DMS114 treated with DMSO at 0.1 percent for 48 hours (cell line): ENCODE measurements around the gene BABAM2.
A peak's percentile ranks its signal among the peaks of the same experiment; 100 is the strongest.
"Not testable (repeated sequence)": the region's sequence is repeated elsewhere in the genome, so short reads cannot be mapped to it uniquely, and the experiment has no call there.

Experiments
- DNase-seq: peaks from one replicate; lab custom pipeline; 2025; ENCODE audit not compliant: unreplicated experiment; lab: John Stamatoyannopoulos, UW

Gene BABAM2

DNA sequence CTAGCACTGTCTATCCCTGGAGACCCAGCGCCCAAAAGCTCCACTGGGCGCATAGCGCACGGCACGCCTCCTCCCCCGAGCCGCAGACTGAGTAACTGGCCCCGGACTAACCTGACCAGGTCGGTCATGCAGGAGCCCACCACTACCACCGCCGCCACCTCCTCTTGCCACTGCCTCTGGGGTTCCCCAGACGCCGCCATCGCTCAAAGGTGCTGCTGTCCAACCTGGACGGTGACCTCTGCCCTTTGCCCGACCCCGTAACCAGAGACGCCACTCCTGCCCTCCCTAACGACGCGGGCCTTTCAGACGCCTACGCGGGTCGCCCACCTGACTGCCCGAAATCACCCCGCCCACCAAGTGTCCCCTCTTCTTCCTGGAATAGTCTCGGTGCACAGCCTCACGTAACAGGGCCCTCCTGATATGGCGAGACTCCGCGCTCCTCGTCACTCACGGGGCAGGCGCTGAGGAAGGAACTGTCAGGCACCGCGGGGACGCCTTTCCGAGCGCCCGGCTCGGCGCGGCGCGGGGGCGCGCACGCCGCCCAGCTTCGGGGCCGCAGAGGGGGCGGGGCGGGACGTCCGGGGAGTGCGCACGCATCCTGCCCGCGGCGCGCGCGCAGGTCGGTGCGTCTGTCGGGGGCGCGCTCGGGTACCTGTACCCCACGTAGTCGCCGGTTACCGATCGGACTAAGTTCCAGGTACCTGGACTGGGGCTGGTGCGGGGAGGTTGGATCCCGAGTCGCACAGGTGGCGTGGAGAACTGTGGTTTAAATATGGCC is at the start of gene BABAM2, which contains the start of gene RBKS:
Gene BABAM2 (plus strand): TSS at position 584 of the 778 bp plus-strand sequence. CDS start 3,828 bp downstream, outside the sequence.
Gene RBKS (minus strand): TSS at position 242 of the 778 bp plus-strand sequence. CDS start 42 bp downstream, at position 200.
- DNase-seq, result peak; percentile 58

DNA sequence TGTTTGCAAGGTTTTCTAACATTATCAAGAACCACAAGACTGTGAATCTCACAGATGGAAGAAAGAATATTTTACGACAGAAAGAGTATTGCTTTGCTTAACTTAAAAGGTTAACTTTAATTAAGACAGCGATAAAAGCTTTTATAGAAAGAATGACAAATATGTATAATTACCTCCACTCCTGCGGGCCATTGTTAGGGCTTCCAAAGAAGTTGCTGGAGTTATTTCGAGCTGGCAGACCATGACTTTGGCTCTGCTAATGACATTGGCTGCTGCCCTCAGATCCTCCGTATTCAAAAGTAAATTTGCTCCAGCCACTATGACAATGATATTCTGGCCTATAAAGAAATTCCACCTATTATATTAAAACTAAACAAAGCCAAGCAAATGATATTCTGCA is 47.6 kb upstream of the BABAM2 start:
- no peak for DNase-seq

DNA sequence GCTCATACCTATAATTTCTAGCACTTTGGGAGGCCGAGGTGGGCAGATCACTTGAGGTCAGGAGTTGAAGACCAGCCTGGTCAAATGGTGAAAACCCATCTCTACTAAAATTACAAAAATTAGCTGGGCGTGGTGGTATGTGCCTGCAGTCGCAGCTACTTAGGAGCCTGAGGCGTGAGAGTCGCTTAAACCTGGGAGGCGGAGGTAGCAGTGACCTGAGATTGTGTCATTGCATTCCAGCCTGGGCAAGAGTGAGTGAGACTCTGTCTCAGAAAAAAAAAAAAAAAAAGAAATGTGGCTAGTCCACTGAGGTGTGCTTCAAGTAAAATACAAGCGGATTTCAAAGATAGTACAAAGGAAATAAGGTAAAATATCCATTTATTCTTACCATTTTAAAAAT is 46.5 kb upstream of the BABAM2 start:
- no peak for DNase-seq

DNA sequence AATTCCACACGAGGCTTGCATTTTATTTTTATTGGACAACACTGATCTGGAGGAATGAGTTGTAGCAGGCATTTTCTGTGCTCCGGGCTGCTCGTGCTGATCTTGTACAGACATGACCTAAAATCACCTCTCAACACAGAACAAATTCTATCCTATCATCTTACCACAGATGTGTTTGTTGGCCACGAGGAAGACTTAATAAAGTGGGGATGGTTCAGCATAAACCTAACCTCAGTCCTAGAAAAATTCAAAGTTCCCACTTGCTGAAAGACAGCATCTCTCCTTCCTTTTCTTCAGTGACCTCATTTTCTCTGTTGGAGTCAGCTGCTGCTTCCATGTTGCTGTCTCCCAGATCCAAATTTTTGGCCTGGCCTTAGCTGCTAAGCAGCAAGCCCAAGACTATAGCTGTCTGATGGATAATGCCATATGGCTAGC is 45.7 kb upstream of the BABAM2 start:
- no peak for DNase-seq

DNA sequence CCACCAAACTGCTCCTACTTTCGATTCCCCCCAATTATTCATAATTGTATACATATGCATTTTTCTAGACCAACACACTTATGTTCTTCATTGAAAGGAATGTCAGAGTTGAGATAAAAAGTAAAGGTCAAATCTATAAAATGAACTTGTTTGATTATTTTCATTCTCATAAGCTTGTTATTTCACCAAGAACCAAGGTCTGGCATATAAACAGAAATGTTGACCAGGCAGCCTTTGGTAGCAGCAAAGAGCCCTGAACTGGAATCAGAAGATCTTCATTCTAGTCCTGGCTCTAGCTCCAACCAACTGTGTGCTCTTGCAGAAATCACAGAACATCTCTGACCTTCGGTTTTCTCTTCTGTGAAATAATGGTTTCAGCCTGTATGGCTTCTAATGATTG is 43.2 kb upstream of the BABAM2 start:
- DNase-seq, result no peak

DNA sequence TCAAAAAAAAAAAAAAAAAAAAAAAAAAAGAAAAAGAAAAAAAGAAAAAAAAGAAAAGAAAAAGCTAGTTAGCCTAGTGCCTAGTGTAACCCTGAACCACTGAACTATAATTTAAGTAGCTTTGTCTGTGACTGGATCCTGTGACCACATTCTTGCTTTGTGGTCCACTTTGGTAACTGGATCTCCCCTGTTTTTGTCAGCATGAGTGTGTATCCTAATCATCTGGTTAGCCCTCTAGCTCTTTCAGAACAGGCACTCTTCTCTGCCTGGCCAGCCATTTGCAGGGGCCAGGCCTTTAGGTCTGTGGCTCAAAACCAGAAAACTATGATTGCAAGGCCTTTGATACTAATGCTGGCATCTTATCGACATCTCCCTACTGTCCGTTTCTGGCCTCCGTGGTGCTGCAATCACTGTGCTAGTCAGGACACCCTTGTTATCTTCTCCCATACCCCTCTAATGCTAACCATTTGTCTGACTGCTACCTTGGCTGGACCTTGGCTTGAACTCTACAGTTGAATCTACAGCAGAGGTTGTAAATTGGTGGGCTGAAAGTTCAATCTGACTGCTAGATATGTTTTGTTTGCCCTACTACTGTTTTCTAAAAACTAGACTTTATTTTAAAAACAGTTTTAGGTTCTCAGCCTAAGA is 40.8 kb upstream of the BABAM2 start:
- DNase-seq, result no peak

DNA sequence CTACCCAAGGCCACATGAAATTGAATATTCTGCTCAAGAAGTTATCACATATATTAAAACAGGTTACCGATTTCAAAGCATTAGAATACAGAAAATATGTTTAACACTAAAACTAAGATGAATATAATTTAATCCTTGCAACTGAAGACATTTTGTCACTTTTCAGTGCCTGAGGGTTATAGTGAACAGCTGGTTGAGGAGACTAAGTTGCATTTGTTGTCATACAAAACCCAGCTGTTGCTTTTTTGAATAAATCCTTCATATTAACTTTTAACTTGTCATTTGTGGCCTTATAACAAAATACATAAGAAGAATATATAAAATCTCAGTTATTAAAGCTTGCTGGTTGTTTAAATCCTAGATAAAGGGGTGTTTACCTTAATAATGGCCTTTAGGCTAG is 37.8 kb upstream of the BABAM2 start:
- no peak for DNase-seq

DNA sequence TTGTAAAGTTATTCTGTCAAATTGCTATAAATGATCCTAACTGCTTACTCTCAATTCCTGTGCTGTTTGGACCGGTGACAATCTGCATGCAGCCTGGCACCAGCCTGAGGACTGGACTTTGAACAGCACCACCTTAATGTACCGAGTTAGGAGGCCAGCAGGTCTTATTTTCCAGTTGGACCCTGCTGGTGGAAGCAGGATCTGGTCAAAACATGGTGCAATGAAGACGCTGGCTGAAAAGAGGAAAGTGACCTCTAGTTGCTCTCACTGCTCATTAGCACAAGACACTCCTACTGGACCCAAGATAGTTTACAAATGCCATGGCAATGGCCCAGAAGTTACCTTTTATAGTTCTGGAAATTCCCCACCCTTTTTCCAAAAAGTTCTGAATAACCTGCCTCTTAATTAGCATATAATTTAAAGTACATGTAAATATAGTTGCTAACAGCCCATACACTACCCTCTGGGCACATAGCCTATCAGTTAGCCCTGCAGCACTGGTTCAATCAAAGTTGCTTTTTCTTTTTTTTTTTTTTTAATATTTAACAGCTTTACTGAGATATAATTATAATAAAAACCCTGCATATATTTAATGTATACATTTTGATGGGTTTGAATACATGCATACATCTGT is 36.2 kb upstream of the BABAM2 start:
- no peak for DNase-seq

DNA sequence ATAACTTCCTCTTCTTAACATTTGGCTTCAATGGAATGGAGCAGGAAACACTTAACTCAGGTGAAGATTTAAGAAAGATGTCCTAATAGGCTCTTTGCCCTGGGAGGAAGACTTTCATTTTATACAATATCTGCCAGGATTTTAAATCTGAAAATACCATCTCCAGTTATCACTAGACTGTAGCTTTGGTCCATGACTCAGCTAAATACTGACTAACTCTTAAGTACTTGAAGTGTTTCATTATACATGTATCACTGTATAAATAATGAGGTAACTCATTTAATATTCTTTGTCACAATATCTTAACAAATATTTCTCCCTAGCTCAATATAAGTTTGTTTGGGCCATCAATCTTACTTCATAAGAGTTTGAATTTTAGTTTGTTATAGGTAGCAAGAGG is 35.1 kb upstream of the BABAM2 start:
- DNase-seq, result no peak

DNA sequence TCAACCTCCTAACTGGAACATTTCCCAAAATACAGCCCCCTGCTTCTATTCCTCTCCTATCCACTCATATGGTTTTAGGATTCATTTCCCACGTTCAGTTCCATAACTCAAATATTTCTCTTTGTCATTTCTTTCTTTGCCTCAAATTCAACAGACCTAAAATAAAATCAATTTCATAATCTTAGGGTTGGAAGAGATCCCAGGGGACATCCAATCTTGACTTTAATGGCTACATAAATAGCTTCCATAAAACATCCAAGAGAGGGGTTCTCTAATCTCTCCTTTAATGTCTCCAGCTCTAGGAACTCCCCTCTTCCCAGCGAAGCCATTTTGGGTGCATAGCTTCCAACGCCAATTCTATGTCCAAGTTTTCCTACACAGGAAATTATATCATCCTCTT is 34.1 kb upstream of the BABAM2 start:
- DNase-seq, result no peak

DNA sequence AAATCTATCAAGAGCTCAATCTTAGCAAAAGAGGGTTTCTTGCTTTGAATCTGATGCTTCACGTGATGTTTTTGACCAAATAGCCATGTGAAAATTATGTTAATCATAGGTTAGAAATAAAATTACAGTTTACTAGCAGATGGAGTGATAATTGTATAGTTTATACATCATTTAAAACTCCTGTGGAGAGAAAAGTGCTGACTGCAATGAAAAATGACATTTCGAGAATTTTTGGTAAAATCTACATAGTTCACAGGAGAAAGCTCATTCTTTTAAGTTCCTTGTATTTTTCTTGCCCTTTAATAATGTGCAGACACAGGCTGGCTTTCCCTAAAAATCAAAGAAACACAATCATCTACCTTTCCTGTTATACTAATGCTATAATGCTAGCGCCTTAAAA is 33.6 kb upstream of the BABAM2 start:
- DNase-seq, result no peak

DNA sequence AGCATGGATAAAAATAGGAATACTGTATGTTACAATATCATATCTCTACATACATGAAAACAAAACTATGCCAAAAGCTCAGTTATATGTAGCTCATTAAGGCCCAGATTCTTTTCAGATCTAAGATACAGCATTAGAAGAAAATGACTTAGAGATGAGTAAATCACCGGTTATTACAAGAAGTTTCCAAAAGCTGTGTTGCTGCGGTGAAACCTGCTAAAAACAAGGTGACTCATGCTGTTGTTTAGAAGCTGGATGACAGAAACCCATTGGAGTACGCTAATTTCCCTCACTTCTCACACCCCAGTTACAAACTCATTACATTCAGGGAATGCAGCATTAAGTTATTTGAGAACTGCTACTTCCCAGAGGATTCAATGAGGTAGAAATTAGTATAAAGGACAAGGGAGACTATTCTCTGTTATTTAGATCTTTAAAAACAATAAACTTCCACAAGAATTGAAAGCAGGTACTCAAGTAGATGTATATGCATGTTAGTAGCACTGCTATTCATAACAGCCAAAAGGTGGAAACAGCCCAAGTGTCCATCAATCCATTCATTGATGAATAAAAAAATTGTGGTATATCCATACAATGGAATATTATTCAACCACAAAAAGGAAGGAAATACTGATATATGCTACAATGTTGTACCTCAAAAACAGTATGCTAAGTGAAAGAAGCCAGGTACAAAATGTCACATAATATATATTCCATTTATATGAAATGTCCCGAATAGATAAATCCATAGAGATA is 32.9 kb upstream of the BABAM2 start:
- no peak for DNase-seq

DNA sequence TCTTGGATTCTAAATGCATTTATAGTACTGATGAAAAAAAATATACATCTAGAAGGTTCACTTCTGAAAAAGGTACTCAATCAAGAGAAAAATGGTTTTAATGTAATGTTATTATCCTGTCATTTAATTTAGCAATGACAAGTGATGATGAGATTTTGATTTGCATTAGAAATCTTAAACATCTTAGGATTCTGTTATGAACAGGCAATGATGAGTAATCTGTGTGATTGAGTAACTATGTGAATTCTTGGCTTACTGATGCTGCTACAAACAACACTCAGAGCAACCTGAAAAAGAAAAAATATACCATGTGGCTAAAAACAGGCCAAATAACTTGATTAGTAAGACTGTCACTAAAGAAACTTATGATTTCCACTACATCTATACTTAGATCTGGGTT is 30.4 kb upstream of the BABAM2 start:
- DNase-seq, result no peak

DNA sequence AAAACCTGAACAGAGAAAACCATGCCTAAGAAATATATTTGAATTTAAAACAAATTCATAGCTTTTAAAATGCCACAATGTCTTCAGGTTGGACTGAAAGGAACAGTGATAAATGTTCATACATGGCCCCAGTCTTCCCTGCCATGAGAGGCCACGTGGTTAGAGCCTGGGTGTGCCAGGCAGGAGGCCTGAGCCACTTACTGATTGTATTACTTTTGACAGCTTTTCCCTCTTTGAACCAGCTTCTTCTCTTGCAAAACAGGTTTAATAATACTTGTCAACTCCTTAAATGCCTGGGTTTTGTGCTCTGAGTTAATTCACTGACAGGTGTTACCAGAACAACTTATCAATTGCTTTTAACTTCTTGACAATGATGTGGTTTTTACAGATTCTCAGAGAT is 27.4 kb upstream of the BABAM2 start:
- no peak for DNase-seq

DNA sequence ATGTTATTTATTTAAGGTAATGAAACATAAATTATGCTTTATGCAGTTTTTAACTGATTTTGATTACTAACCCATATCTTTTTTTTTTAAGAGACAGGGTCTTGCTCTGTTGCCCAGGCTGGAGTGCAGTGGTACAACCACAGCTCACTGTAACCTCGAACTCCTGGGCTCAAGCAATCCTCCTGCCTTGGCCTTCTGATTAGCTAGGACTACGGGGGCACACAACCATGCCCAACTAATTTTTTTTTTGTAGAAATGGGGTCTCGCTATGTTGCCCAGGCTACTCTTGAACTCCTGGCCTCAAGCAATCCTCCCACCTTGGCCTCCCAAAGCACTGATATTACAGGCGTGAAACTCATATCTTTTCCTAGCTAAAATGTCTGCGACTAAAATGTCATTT is 26.6 kb upstream of the BABAM2 start:
- not testable (repeated sequence) for DNase-seq

DNA sequence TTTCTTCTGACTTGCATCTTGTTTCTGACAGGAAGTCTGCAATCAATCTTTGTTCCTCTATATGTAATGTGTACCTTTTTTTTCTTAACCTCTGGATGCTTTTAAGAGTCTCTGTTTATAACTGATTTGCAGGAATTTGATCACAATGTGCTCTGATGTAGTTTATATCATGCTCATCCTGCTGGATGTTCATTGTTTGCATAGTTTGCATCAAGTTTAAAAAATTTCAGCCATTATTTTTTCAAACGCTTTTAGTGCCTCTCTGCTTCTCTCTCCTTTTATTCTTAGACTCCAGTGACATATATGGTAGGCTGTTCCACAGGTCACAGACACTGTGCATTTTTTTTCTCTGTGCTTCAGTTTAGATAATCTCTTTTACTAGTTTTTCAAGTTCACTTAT is 24.3 kb upstream of the BABAM2 start:
- no peak for DNase-seq

DNA sequence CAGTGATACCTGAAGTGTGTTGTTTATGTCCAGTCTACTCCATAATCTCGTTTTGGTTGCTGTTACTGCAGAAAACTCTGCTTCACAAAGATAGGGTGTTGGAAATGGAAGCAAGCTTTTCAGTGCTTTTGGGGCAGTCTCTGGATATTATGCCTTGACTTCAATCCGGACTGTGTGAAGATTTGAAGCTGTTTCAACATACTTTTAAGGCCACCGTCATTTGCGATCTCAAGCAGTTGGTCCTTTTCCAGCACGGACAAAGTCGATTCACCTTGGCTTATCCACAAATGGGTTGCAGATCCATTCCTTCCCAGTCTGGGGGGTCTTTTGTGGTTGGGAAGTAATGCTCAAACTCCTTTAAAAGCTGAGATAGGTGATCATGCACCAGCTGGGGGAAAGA is 20.8 kb upstream of the BABAM2 start:
- no peak for DNase-seq

DNA sequence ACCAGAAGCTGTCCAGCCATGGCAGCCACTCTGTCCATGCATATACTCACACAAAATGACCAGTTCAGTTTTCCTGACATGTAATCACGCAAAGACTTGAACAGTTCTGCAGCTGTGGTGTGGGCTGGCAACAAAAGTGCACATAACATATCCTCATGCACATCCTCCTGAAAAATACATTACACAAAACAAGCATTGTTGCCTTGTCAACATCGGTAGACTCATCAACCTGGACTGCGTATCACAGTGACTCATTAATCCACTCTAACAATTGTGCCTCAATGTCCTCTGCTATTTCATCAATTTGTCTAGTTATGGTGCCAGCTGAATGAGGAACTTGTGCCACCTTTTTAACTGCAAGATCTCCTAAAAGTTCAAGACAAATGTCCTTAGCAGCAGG is 19.8 kb upstream of the BABAM2 start:
- no peak for DNase-seq

DNA sequence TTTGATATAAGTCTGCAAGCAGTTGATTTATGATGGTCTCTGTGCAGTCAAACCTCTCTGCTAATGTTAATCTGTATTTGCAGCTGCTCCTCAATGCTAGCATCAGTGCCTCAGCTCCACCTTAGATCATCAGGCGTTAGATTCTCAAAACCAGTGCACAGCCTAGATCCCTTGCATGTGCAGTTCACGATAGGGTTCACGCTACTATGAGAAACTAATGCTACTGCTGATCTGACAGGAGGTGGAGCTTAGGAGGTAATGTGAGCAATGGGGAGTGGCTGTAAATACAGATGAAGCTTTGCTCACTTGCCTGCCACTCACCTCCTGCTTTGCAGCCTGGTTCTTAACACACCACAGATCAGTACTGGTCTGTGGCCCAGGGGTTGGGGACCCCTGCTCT is 18.7 kb upstream of the BABAM2 start:
- DNase-seq, result no peak

DNA sequence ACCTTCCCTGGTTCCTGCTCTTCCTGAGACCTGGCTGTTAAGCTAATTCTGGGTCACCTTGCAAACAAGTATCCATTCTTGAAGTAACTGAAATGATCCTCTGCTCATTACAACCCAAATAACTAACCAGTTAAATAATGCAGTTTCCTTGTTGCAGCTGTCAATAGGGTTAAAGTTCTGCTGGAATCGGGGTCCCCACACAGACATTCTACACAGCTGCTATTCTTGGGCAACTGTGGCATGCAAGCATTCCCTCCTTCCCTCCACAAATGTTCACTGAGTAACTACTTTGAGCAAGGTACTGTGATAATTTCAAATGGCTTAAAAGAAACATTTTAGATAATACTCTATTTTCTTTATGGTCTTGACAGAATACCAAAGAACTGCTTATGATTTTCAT is 17.4 kb upstream of the BABAM2 start:
- no peak for DNase-seq

DNA sequence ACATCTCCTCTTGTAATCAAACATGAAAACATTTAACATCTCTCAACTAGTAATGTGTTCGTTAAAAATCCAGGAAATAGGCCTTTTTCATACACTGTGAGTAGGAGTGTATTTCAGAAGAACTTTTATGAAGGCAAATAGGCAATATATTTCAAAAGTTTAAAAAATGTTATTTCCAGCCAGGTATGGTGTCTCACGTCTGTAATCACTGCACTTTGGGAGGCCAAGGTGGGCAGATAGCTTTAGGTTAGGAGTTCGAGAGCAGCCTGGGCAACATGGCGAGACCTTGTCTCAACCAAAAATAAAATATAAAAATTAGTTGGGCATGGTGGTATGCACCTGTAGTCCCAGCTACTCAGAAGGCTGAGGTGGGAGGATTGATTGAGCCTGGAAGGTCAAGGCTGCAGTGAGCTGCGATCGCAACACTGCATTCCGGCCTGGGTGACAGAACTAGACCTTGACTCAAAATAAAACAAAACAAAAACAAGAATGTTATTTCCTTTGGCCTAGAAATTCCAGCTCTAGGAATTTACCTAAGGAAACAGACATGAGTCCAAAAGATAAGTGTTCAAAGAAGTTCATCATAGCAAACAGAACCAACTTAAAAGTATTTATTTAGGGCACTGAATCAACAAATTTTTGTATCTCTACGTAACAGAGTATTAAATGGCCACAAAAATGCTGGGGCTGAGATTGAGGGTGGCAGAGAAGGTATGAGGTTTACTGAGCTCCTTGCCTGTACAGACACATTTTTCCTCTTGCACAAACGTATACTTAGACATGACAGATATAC is 15.2 kb upstream of the BABAM2 start:
- DNase-seq, result no peak
